Pancreas (tissue), 10 donors: ENCODE measurements around the gene NCKIPSD. TPM values are rescaled to one million over a fixed set of nuclear protein-coding genes. Genes with fewer than 3 reads are reported as not detected.

Experiments used
- ATAC-seq, 4 donors: fragments of 200-7000 bp; cut with Tn5 transposase; one replicate each; pipeline versions ENCODE4 v1.8.0 to v1.9.1; 2020; ENCODE audit warnings: mild to moderate bottlenecking in 4 of 4, moderate library complexity in 4 of 4
- DNase-seq, 6 donors: peaks; one replicate each; pipeline ENCODE4 v3.0.0-alpha.2; 2020
- FAIRE-seq: peaks from 2 replicates; lab custom pipeline; 2012; peaks lifted over from hg19 to GRCh38; lab: Jason Lieb, UNC
- H3K27ac ChIP-seq, 4 donors: fragments of 200-600 bp; sonication (generic); 1 replicate in 3 of 4; 2 replicates in 1 of 4; pipeline versions ENCODE4 v1.5.0 to v1.8.0; 2020
- H3K27me3 ChIP-seq, 4 donors: fragments of 200-600 bp; one replicate each; pipeline ENCODE4 v1.8.0; 2021
- H3K36me3 ChIP-seq, 3 donors: fragments of 200-600 bp; sonication (generic) in 1 of 3; one replicate each; pipeline versions ENCODE4 v1.5.0 to v1.8.0; 2020 to 2021
- H3K4me1 ChIP-seq, 3 donors: fragments of 200-600 bp; one replicate each; pipeline ENCODE4 v1.8.0; 2021
- H3K4me3 ChIP-seq, 4 donors: fragments of 200-600 bp; sonication (generic) in 2 of 4; one replicate each; pipeline versions ENCODE4 v1.5.0 to v1.8.0; 2020 to 2021
- H3K9me3 ChIP-seq, 4 donors: fragments of 200-600 bp; one replicate each; pipeline ENCODE4 v1.8.0; 2021
- CTCF ChIP-seq, 4 donors: fragments of 200-600 bp; sonication (generic) in 3 of 4; IDR thresholded peaks; one replicate each; pipeline versions ENCODE4 v1.5.0 to v1.8.0; 2021; ENCODE audit warnings: antibody characterized with exemption in 4 of 4
- WGBS, 2 donors: extraction: QIAGEN DNeasy Blood & Tissue Kit; methylation state at CpG; one replicate each; pipeline ENCODE4 v1.1.7; 2013; 5-methylcytosine and 5-hydroxymethylcytosine counted together
- intact Hi-C, 3 donors: fragments of 100-400 bp; cut with DNase I; formaldehyde crosslinking; loops; one replicate each; pipeline versions ENCODE4 v1.11.1 to v1.14.2; 2022
- polyA plus RNA-seq, 2 donors: library from polyadenylated mRNA; stranded (reverse); fragments of 200-250 nt; gene quantifications; one replicate each; pipeline ENCODE4 v1.2.3, GENCODE V29; 2013
- total RNA-seq, 6 donors: library from RNA; stranded (reverse); fragmentation: NEBNext Ultra II Directional in 4 of 6; extraction: Animal tissue kit (Norgen Biotek cat#: 25700) in 4 of 6; gene quantifications; one replicate each; pipeline versions ENCODE4 v1.2.1 to v1.2.4, GENCODE V29; 2021 to 2023
- donor health status: healthy with polysubstance abuse.
- donor health status: DM: no; HTN: no; CAD: no; lungs with moderate emphysema.
- donor health status: DM: no; HTN: no; CAD: no.
- donor health status: control.
- donor health status: control.
- donor health status: Bipolar disorder and iron deficiency.
- donor health status: DM: yes; HTN: yes; CAD: no.
- donor health status: DM: no; HTN: no; CAD: no.
- donor health status: DM: no; HTN: no; CAD: no.
- donor health status: DM: yes; HTN: yes; CAD: no.

The NCKIPSD gene
- total and polyA plus RNA-seq, 8 donors: 5.4 to 17.0 (median 7.5) TPM

- Histone ChIP-seq H3K36me3 (peaks cover 9 to 34% (median 24%) of the 10 kb centered on the region in 3 donors), H3K27me3 (no peaks in the 10 kb centered on the region), H3K27ac (peak overlapping the region in 1 of 4 donors; percentile 33), H3K4me1 (peaks cover 10 to 13% (median 12%) of the 10 kb centered on the region in 3 donors), H3K4me3 (no peak overlapping the region), H3K9me3 (no peaks in the 10 kb centered on the region)
- 87 to 90% methylated on average over 9 of the region's 9 CpGs for WGBS, 2 donors
- no peak for TF ChIP-seq CTCF (IDR thresholded peaks at IDR 0.05)
- ATAC-seq (peak in 3 of 4 donors; percentile 13 to 30 (median 27)), FAIRE-seq (no peak), DNase-seq (no peak)
- intact Hi-C loops: no loop called here
These were observed 9.7 kb upstream of the NCKIPSD start for GRCh38 chr3:48695393-48695753.

GRCh38 chr3:48694610-48695392, 9.1 kb upstream of the NCKIPSD start:
- no peak for TF ChIP-seq CTCF (IDR thresholded peaks at IDR 0.05)
- intact Hi-C loops: no loop called here
- Histone ChIP-seq H3K27ac (peak overlapping the region in 1 of 4 donors; percentile 33), H3K36me3 (peaks cover 9 to 39% (median 25%) of the 10 kb centered on the region in 3 donors), H3K9me3 (no peaks in the 10 kb centered on the region), H3K4me3 (no peak overlapping the region), H3K27me3 (no peaks in the 10 kb centered on the region), H3K4me1 (peaks cover 10 to 13% (median 12%) of the 10 kb centered on the region in 3 donors)
- peak in 1 of 6 donors; percentile 26 for DNase-seq
- FAIRE-seq: no peak
- ATAC-seq: peak; percentile 49 to 80 (median 73)
- WGBS, 2 donors: 71 to 75% methylated on average over 22 to 23 of the region's 23 CpGs

GRCh38 chr3:48693826-48694225, 8.1 kb upstream of the NCKIPSD start:
- ATAC-seq (no peak), DNase-seq (no peak), FAIRE-seq (no peak)
- WGBS, 2 donors: 83 to 84% methylated on average over 8 of the region's 8 CpGs
- Histone ChIP-seq H3K27ac (peak overlapping the region in 1 of 4 donors; percentile 33), H3K27me3 (no peaks in the 10 kb centered on the region), H3K4me3 (no peak overlapping the region), H3K9me3 (no peaks in the 10 kb centered on the region), H3K36me3 (peaks cover 12 to 49% (median 31%) of the 10 kb centered on the region in 3 donors), H3K4me1 (peaks cover 10 to 13% (median 12%) of the 10 kb centered on the region in 3 donors)
- intact Hi-C loops: no loop called here
- no peak for TF ChIP-seq CTCF (IDR thresholded peaks at IDR 0.05)

DNA sequence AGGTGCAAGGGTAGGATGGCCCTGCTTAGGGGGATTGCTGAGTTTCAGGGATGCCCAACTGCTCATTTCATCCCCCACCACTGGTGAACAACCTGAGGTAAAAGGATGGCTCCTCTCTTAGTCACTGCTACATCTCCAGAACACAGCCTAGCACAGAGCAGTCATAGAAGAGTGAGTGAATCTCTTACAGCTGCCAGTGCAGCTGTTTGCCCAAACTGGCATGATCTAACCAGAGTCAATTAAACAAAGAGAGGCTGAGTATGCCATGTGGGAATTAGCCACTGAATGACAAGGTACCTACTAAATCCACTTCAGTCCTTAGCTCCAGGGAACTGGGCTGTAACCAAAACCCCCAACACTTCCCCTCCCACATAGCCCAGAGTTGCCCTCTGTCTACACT, 6.8 kb upstream of the NCKIPSD start:
- Histone ChIP-seq H3K9me3 (no peaks in the 10 kb centered on the region), H3K4me1 (peaks cover 10 to 13% (median 12%) of the 10 kb centered on the region in 3 donors), H3K4me3 (no peak overlapping the region), H3K27ac (no peak overlapping the region), H3K36me3 (peaks cover 12 to 59% (median 38%) of the 10 kb centered on the region in 3 donors), H3K27me3 (no peaks in the 10 kb centered on the region)
- intact Hi-C loops: no loop called here
- DNase-seq (no peak), ATAC-seq (no peak), FAIRE-seq (no peak)
- TF ChIP-seq CTCF (IDR thresholded peaks at IDR 0.05): no peak
